MCF 10A (cell line): ENCODE results near the gene WBP2NL. TPM values are rescaled to one million over a fixed set of nuclear protein-coding genes. Genes with fewer than 3 reads are reported as not detected.

ENCODE experiments used
- BruUV-seq: library from RNA; stranded (reverse); fragments of 400-500 nt; replicated peaks from 2 replicates; lab custom pipeline; 2021; lab: Mats Ljungman, UMichigan
- CTCF ChIA-PET: fragments of 300-600 bp; sonication (Branson Sonifier 250); formaldehyde crosslinking; extraction: SDS; loops from one replicate; lab custom pipeline; 2021; ENCODE audit warnings: antibody characterized with exemption, inconsistent platforms; lab: Yijun Ruan, JAX
- POLR2A ChIA-PET: fragments of 300-600, 350-650 bp; sonication (Branson Sonifier 250); formaldehyde crosslinking; extraction: SDS; loops from one replicate; lab custom pipeline; 2020; ENCODE audit warnings: antibody characterized with exemption, inconsistent platforms; lab: Yijun Ruan, JAX
- DNase-seq: peaks from one replicate; pipeline ENCODE4 v3.0.0-alpha.2; 2018; ENCODE audit not compliant: unreplicated experiment
- H3K27ac Mint-ChIP-seq: one replicate; pipeline ENCODE4 v1.8.0; 2022; ENCODE audit warnings: mild to moderate bottlenecking, low read depth, mixed read lengths; ENCODE audit not compliant: unreplicated experiment
- H3K27me3 Mint-ChIP-seq: one replicate; pipeline ENCODE4 v1.8.0; 2022; ENCODE audit warnings: mixed read lengths; ENCODE audit not compliant: insufficient read depth, unreplicated experiment
- H3K36me3 Mint-ChIP-seq: one replicate; pipeline ENCODE4 v1.8.0; 2022; ENCODE audit warnings: mild to moderate bottlenecking, moderate library complexity, mixed read lengths; ENCODE audit not compliant: insufficient read depth, unreplicated experiment
- H3K4me1 Mint-ChIP-seq: one replicate; pipeline ENCODE4 v1.8.0; 2022; ENCODE audit warnings: mixed read lengths; ENCODE audit not compliant: insufficient read depth, unreplicated experiment
- H3K4me3 Mint-ChIP-seq: one replicate; pipeline ENCODE4 v1.8.0; 2022; ENCODE audit warnings: mild to moderate bottlenecking, moderate library complexity, mixed read lengths; ENCODE audit not compliant: unreplicated experiment
- H3K9me3 Mint-ChIP-seq: one replicate; pipeline ENCODE4 v1.8.0; 2022; ENCODE audit warnings: mixed read lengths; ENCODE audit not compliant: unreplicated experiment
- intact Hi-C: fragments of 100-400 bp; cut with micrococcal nuclease; formaldehyde crosslinking; loops from 2 replicates; pipeline ENCODE4 v1.14.1; 2022
- total RNA-seq: library from RNA; stranded (reverse); gene quantifications from 2 replicates; pipeline ENCODE4 v1.2.3, GENCODE V29; 2022
- TF ChIP-seq, protein P1 (sequence below): fragments of 200-600 bp; IDR thresholded peaks from one replicate; pipeline ENCODE4 v1.8.0; 2022; ENCODE audit warnings: antibody characterized with exemption, mild to moderate bottlenecking; ENCODE audit not compliant: unreplicated experiment

WBP2NL gene
- total RNA-seq, 1 experiment from 2014 or later = 1.1 TPM

GRCh38 chr22:42025421-42025820, 26.8 kb downstream of the WBP2NL start:
- no peaks in the 10 kb centered on the region for H3K27me3 Mint-ChIP-seq
- H3K4me3 Mint-ChIP-seq = no peak overlapping the region
- no peak for DNase-seq
- TF ChIP-seq, protein P1, sequence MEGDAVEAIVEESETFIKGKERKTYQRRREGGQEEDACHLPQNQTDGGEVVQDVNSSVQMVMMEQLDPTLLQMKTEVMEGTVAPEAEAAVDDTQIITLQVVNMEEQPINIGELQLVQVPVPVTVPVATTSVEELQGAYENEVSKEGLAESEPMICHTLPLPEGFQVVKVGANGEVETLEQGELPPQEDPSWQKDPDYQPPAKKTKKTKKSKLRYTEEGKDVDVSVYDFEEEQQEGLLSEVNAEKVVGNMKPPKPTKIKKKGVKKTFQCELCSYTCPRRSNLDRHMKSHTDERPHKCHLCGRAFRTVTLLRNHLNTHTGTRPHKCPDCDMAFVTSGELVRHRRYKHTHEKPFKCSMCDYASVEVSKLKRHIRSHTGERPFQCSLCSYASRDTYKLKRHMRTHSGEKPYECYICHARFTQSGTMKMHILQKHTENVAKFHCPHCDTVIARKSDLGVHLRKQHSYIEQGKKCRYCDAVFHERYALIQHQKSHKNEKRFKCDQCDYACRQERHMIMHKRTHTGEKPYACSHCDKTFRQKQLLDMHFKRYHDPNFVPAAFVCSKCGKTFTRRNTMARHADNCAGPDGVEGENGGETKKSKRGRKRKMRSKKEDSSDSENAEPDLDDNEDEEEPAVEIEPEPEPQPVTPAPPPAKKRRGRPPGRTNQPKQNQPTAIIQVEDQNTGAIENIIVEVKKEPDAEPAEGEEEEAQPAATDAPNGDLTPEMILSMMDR = no peak
- ChIA-PET POLR2A (no interaction called here), CTCF (interaction anchor here (0.7 kb wide), 2 partner anchors 17 to 44 kb away, joined by 3 read pairs; no protein-coding TSS in a partner anchor)
- peaks cover 5% of the 10 kb centered on the region for H3K36me3 Mint-ChIP-seq
- no peaks in the 10 kb centered on the region for H3K9me3 Mint-ChIP-seq
- BruUV-seq = no TSS peak
- H3K27ac Mint-ChIP-seq = no peak overlapping the region
- no peaks in the 10 kb centered on the region for H3K4me1 Mint-ChIP-seq
- intact Hi-C loops = no loop called here

DNA sequence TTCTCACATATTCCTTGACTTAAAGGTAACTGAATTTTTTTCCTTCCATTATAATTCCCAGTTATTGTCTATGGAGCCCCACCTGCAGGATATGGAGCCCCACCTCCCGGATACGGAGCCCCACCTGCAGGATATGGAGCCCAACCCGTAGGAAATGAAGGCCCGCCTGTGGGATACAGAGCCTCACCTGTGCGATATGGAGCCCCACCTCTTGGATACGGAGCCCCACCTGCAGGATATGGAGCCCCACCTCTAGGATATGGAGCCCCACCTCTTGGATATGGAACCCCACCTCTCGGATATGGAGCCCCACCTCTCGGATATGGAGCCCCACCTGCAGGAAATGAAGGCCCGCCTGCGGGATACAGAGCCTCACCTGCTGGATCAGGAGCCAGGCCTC, 28.1 kb downstream of the WBP2NL start:
- Mint-ChIP-seq H3K9me3 (no peaks in the 10 kb centered on the region), H3K4me3 (no peak overlapping the region), H3K27me3 (no peaks in the 10 kb centered on the region), H3K27ac (no peak overlapping the region), H3K36me3 (peaks cover 5% of the 10 kb centered on the region), H3K4me1 (no peaks in the 10 kb centered on the region)
- BruUV-seq = no TSS peak
- intact Hi-C loops = no loop called here
- CTCF ChIA-PET = interaction anchor here (0.6 kb wide), 1 partner anchor 84 kb away, joined by 4 read pairs; no protein-coding TSS in a partner anchor
- TF ChIP-seq, protein P1 = no peak
- POLR2A ChIA-PET = interaction anchor here (0.6 kb wide), 1 partner anchor 35 kb away, joined by 3 read pairs; no protein-coding TSS in a partner anchor
- DNase-seq = no peak

DNA sequence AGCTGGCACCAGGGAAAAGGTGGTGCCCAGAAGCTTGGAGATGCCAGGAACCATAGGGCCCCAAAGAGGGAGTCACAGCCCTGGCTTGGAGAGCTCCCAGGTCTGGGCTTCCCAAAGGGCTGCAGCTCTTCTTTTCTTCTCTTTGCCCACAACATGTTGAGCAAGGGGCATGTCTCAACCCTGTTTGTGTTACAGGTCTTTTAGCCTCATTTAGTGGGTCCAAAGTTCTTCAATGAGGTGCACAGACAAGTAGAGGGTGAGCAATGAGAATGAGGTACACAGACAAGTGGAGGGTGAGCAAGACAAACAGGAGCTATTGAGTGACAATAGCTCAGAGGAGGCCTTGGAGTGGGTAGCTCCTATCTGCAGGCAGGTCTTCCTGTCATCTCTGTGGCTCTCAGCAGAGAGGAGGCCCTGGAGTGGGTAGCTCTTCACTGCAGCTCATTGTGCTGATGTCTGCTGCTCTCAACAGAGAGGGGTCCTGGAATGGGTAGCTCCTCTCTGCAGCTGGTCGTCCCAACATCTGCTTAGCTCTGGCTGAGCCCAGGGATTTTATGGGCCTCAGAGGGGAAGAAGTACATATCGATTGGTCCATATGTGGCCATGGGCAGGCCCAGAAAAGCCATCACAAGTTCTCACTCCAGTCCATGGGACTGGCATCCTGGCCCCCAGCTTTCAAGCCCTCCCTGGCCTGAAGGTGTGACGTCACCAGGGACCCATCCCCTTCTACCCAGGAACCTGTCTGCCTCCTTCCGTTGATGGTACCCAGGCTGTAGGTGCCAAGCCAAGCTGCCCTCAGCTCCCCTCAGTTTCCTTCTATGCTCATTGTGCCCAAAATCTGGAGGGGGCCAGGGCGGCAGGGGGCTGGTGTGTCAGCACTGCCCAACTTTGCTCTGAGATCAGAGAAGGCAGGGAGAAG, 34.9 kb downstream of the WBP2NL start:
- no TSS peak for BruUV-seq
- Mint-ChIP-seq H3K9me3 (peaks cover 8% of the 10 kb centered on the region), H3K4me1 (no peaks in the 10 kb centered on the region), H3K36me3 (no peaks in the 10 kb centered on the region), H3K27ac (no peak overlapping the region), H3K4me3 (no peak overlapping the region), H3K27me3 (peaks cover 13% of the 10 kb centered on the region)
- ChIA-PET CTCF (interaction anchor here (0.6 kb wide), 1 partner anchor 13 kb away, joined by 3 read pairs; no protein-coding TSS in a partner anchor), POLR2A (interaction anchor here (0.8 to 0.9 kb wide), 2 partner anchors 11 to 13 kb away, joined by 3 read pairs; no protein-coding TSS in a partner anchor)
- no peak for DNase-seq
- TF ChIP-seq, protein P1 = no peak
- intact Hi-C loops = no loop called here

DNA sequence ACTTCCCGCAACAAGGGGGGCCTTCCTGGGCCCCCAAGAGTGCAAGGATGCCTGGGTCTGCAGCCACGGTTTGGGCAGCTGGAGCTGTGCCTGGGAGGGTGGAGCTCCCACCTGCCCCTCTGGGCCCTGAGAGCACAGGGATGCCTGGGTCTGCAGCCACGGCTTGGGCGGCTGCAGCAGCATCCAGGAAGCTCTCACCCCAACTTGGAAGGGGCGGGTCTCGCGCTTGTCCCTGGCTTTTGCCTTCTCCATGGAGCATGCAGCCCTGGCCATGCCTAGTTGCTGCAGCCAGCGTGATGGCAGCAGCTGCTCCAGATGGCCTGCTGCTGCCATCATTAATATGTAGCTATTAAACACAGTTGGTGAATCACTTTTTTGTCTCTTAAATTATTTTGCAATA, 36.7 kb downstream of the WBP2NL start:
- intact Hi-C loops = no loop called here

More for the DNA sequence above, 36.7 kb downstream of the WBP2NL start:
- H3K9me3 Mint-ChIP-seq = peaks cover 8% of the 10 kb centered on the region
- H3K27me3 Mint-ChIP-seq = peaks cover 13% of the 10 kb centered on the region
- CTCF ChIA-PET = no interaction called here
- H3K4me3 Mint-ChIP-seq = no peak overlapping the region
- POLR2A ChIA-PET = no interaction called here
- no TSS peak for BruUV-seq
- TF ChIP-seq, protein P1 = no peak
- no peaks in the 10 kb centered on the region for H3K4me1 Mint-ChIP-seq
- no peak for DNase-seq
- H3K36me3 Mint-ChIP-seq = no peaks in the 10 kb centered on the region
- H3K27ac Mint-ChIP-seq = no peak overlapping the region
